AG09309 (cell line): ENCODE data around the gene IRAK1.

Source experiments
- DNase-seq: peaks from one replicate; pipeline ENCODE4 v3.0.0-alpha.2; 2010; ENCODE audit warnings: low read depth
- H3K4me3 ChIP-seq: 2 replicates; pipeline ENCODE4 v1.5.1; 2011; ENCODE audit warnings: mild to moderate bottlenecking, low read depth, low read length, moderate library complexity; ENCODE audit not compliant: control insufficient read depth
- CTCF ChIP-seq: IDR thresholded peaks from 2 replicates; pipeline ENCODE4 v1.5.1; 2011; ENCODE audit warnings: mild to moderate bottlenecking, low read depth, low read length, inconsistent platforms; ENCODE audit not compliant: insufficient read depth, control insufficient read depth; ENCODE audit errors: missing control alignments

The IRAK1 gene

GRCh38 chrX:153963546-153963945 is 56.2 kb downstream of the IRAK1 start:
- no peak overlapping the region for H3K4me3 ChIP-seq
- no peak for TF ChIP-seq CTCF
- DNase-seq, result no peak

DNA sequence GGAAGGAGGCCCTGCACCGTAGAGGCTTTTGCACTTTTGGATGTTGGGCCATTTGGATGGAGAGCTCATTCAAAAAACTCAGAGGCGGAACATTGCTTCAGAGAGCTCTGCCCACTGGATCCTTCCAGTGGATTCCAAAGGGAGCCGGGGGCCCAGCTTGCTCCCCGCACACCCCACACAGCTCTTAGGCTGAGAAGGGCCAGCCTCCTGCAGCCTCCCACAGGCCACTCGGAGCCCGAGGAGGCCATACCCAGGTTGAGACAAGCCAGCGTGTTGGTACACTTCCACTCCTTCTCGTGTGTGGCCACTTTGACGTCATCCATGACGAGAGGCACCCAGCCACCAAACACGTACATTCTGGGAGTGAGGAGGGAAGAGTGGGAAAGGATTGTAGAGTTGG is 58.4 kb downstream of the IRAK1 start:
- no peak overlapping the region for H3K4me3 ChIP-seq
- no peak for DNase-seq
- no peak for TF ChIP-seq CTCF

- no peak for DNase-seq
- no peak overlapping the region for H3K4me3 ChIP-seq
- TF ChIP-seq CTCF, result no peak
Measured at GRCh38 chrX:153960786-153961185, 58.9 kb downstream of the IRAK1 start.
